ENCODE measurements around the gene SPESP1.

The SPESP1 gene

GRCh38 chr15:68930268-68931022 is at the start of gene SPESP1:
Gene SPESP1, plus strand, starts transcription at chr15:68930525. Its CDS starts 129 bp downstream, at chr15:68930654.
- TF ChIP-seq MYC (IDR thresholded peaks at IDR 0.05; ENCODE audit: low read depth, low read length) = no peak
- no peak for TF ChIP-seq POLR2A (IDR thresholded peaks at IDR 0.05; ENCODE audit: extremely low read depth, insufficient read length)
- TF ChIP-seq CTCF (IDR thresholded peaks at IDR 0.05; ENCODE audit: low read depth, low read length) = no peak
- no peak for TF ChIP-seq MAX (IDR thresholded peaks at IDR 0.05; ENCODE audit: low read depth, low read length)
- H3K4me3 ChIP-seq (ENCODE audit: low read depth, low read length) = no peak within 1 kb of the TSS
- DNase-seq (ENCODE audit: low read depth) = no peak

- no peak overlapping the region for H3K4me3 ChIP-seq (ENCODE audit: low read depth, low read length)
- no peak for TF ChIP-seq MYC (IDR thresholded peaks at IDR 0.05; ENCODE audit: low read depth, low read length)
- no peak for TF ChIP-seq CTCF (IDR thresholded peaks at IDR 0.05; ENCODE audit: low read depth, low read length)
- TF ChIP-seq MAX (IDR thresholded peaks at IDR 0.05; ENCODE audit: low read depth, low read length) = no peak
- no peak for TF ChIP-seq POLR2A (IDR thresholded peaks at IDR 0.05; ENCODE audit: extremely low read depth, insufficient read length)
- no peak for DNase-seq (ENCODE audit: low read depth)
Observed at GRCh38 chr15:68885070-68885469, 45.3 kb upstream of the SPESP1 start.

GRCh38 chr15:68887120-68887519 is 43.2 kb upstream of the SPESP1 start:
- H3K4me3 ChIP-seq (ENCODE audit: low read depth, low read length) = no peak overlapping the region
- TF ChIP-seq CTCF (IDR thresholded peaks at IDR 0.05; ENCODE audit: low read depth, low read length) = no peak
- no peak for TF ChIP-seq POLR2A (IDR thresholded peaks at IDR 0.05; ENCODE audit: extremely low read depth, insufficient read length)
- TF ChIP-seq MAX (IDR thresholded peaks at IDR 0.05; ENCODE audit: low read depth, low read length) = no peak
- no peak for TF ChIP-seq MYC (IDR thresholded peaks at IDR 0.05; ENCODE audit: low read depth, low read length)
- no peak for DNase-seq (ENCODE audit: low read depth)

GRCh38 chr15:68887819-68888218 is 42.5 kb upstream of the SPESP1 start:
- TF ChIP-seq MAX (IDR thresholded peaks at IDR 0.05; ENCODE audit: low read depth, low read length) = no peak
- no peak for TF ChIP-seq POLR2A (IDR thresholded peaks at IDR 0.05; ENCODE audit: extremely low read depth, insufficient read length)
- TF ChIP-seq MYC (IDR thresholded peaks at IDR 0.05; ENCODE audit: low read depth, low read length) = no peak
- TF ChIP-seq CTCF (IDR thresholded peaks at IDR 0.05; ENCODE audit: low read depth, low read length) = no peak
- no peak overlapping the region for H3K4me3 ChIP-seq (ENCODE audit: low read depth, low read length)
- DNase-seq (ENCODE audit: low read depth) = no peak

- DNase-seq (ENCODE audit: low read depth) = peak; percentile 6
- TF ChIP-seq MYC (IDR thresholded peaks at IDR 0.05; ENCODE audit: low read depth, low read length) (no peak), MAX (IDR thresholded peaks at IDR 0.05; ENCODE audit: low read depth, low read length) (no peak), CTCF (IDR thresholded peaks at IDR 0.05; ENCODE audit: low read depth, low read length) (no peak), POLR2A (IDR thresholded peaks at IDR 0.05; ENCODE audit: extremely low read depth, insufficient read length) (no peak)
- no peak overlapping the region for H3K4me3 ChIP-seq (ENCODE audit: low read depth, low read length)
Observed at GRCh38 chr15:68888419-68888818, 41.9 kb upstream of the SPESP1 start.

All from NB4 (cell line).